Cardiac fibroblast (primary cell): ENCODE measurements around the gene NMD3.
A peak's percentile ranks its signal among the peaks of the same experiment; 100 is the strongest.
"Not testable (repeated sequence)": the region's sequence is repeated elsewhere in the genome, so short reads cannot be mapped to it uniquely, and the experiment has no call there.

Experiments used
- DNase-seq, 2 donors: peaks; one replicate each; pipeline versions ENCODE4 v3.0.0 to v3.0.0-alpha.2; 2010; ENCODE audit warnings: low read depth in 2 of 2
- H3K4me3 ChIP-seq, 2 donors: replicated peaks in 1 of 2; 1 replicate in 1 of 2; 2 replicates in 1 of 2; pipeline ENCODE4 v1.5.1; 2011; ENCODE audit warnings: low read depth in 2 of 2, low read length in 2 of 2, mild to moderate bottlenecking in 2 of 2, moderate library complexity in 1 of 2
- CTCF ChIP-seq: IDR thresholded peaks from one replicate; pipeline ENCODE4 v1.5.1; 2011; ENCODE audit warnings: low read depth, mild to moderate bottlenecking, low read length, inconsistent platforms

Gene NMD3

DNA sequence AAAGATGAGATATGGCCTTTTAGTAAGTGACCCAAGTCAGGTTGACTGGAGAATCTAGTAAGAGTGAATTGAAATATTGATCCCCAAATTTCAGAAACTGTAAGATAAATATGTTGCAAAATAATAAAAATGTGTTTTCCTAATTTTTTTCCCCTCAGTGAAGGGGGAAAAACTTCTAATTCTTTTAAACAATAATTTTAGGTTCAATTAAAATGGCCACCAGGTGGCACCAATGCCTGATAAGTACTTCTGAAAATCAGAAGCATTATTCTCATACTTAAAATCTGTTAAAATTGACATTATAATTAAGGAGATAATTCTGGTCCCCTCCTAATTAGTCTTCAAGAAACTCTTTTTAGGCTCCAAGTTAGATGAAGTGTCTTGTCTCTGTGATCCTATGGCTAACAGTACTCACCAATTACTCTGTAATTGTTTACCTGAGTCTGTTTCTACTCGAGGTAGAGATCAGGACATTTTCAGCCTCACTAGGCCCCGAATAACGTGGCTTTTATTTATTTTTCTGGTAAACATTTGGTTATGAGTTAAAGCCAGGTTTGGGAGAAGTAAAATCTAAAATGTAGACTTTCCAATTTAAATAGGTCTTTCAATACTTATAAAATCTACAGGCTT, 52.6 kb downstream of the NMD3 start:
- DNase-seq = peak; percentile 65 to 75
- peak; percentile 33 for TF ChIP-seq CTCF
- H3K4me3 ChIP-seq = no peak overlapping the region

DNA sequence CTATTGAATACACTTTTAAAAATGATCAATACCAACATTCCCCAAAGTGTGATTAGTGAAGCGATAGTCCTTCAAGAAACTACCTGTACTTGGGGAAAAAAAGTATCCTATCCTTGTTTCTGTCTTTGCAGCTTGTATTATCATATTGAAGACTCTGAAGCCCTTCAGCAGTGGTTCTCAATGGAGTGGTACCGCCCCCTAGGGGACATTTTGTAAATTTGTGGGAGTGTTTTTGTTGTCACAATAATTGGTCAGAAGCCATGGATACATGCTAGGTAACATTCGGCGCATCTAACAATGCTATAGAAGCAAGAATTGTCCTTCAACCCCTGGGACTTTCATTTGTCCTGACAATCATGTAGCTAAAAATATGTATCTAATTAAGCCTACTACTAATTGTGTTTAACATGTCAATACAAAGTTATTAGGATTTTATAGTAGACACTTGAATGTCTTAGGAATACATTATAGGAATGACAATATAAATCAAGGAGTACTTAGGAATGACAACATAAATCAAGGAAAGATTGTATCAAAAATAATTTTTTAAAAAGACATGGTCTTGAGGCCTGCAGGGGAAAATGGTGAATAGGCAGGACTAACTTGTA, 53.7 kb downstream of the NMD3 start:
- H3K4me3 ChIP-seq = no peak overlapping the region
- peak; percentile 63 for TF ChIP-seq CTCF
- DNase-seq = peak; percentile 68 to 78

GRCh38 chr3:161275919-161276318, 54.8 kb downstream of the NMD3 start:
- no peak for DNase-seq
- TF ChIP-seq CTCF = no peak
- H3K4me3 ChIP-seq = no peak overlapping the region

DNA sequence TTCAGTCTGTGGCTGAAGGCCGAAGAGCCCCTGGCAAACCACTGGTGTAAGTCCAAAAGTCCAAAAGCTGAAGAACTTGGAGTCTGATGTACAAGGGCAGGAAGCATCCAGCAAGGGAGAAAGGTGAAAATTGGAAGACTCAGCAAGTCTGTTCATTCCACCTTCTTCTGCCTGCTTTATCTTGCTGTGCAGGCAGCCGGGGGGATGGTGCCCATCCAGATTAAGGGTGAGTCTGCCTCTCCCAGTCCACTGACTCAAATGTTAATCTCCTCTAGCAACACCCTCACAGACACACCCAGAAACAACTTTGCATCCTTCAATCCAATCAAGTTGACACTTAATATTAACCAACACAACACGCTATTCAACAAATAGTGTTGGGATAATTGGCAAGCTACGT, 61.3 kb downstream of the NMD3 start:
- H3K4me3 ChIP-seq, DNase-seq: not testable (repeated sequence)

- no peak overlapping the region for H3K4me3 ChIP-seq
- no peak for DNase-seq
- no peak for TF ChIP-seq CTCF
Observed at GRCh38 chr3:161284989-161285388, 63.9 kb downstream of the NMD3 start.

- peak in 1 of 2 donors; percentile 40 for DNase-seq
- H3K4me3 ChIP-seq = no peak overlapping the region
- no peak for TF ChIP-seq CTCF
Observed at GRCh38 chr3:161289174-161289573, 68.1 kb downstream of the NMD3 start.

DNA sequence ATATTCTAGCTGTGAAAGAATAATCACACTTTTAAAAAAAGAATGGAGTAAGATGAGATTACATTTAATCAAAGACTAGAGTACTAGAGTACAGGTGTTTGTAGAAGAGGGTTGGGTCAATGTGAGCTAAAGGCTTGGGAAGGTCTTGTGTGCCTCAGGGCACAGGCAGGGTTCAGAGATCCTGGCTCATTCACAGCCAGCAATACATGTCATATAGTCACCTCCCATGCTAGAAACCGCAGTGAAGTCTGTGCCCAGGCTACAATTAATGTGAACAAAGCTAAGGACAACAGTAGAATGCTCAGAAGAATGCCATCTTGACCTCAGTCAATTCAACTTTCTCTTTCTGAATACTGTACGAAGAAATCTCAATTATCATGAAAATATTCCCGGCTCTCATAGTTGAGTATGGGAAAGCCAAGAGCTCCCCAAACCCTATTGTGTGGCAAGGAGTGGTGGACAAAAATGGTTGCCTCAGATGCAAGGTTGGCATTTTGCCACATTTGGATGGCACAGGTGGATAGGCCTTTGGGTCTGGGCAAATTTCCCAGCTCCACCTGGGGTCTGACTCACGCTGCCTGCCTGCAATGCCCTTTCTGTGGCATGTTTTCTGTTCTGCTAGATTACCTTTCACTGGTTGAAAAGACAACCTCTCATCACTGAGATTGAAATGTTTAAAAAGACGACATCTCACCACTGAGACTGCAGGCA, 70.2 kb downstream of the NMD3 start:
- H3K4me3 ChIP-seq = no peak overlapping the region
- DNase-seq = no peak
- TF ChIP-seq CTCF = no peak
